Measurements from ENCODE around the gene UEVLD. TPM values are rescaled to one million over a fixed set of nuclear protein-coding genes. Genes with fewer than 3 reads are reported as not detected.

Gene UEVLD
- total RNA-seq, 1 donor from 2014 or later, result 20.1 TPM

- Histone ChIP-seq H3K9ac (ENCODE audit: low read length) (no peak overlapping the region), H3K4me2 (ENCODE audit: low read length) (no peak overlapping the region), H3K79me2 (ENCODE audit: insufficient read depth, low read length) (peaks cover 7% of the 10 kb centered on the region), H3K4me1 (ENCODE audit: insufficient read depth, low read length) (no peaks in the 10 kb centered on the region), H3K9me3 (ENCODE audit: insufficient read depth, low read depth, low read length) (no peaks in the 10 kb centered on the region), H2AFZ (ENCODE audit: low read depth, low read length) (no peak overlapping the region), H4K20me1 (ENCODE audit: insufficient read depth, low read length) (no peaks in the 10 kb centered on the region), H3K27me3 (ENCODE audit: insufficient read depth, low read length) (no peaks in the 10 kb centered on the region), H3K36me3 (ENCODE audit: insufficient read depth, low read length) (peaks cover 13% of the 10 kb centered on the region), H3K4me3 (ENCODE audit: insufficient read depth, low read depth, low read length) (no peak overlapping the region), H3K27ac (ENCODE audit: low read depth, low read length) (no peak overlapping the region)
- FAIRE-seq (no peak), DNase-seq (ENCODE audit: low read depth) (no peak)
- no peaks in the 10 kb centered on the region for H3K4me1 Mint-ChIP-seq (ENCODE audit: low read depth, unreplicated experiment)
- H3K36me3 Mint-ChIP-seq (ENCODE audit: low read depth, unreplicated experiment), result peaks cover 3% of the 10 kb centered on the region
- no peak overlapping the region for H3K4me3 Mint-ChIP-seq (ENCODE audit: unreplicated experiment)
- no peak for TF ChIP-seq EZH2 (IDR thresholded peaks at IDR 0.05; ENCODE audit: insufficient read depth, low read length)
- no peaks in the 10 kb centered on the region for H3K27me3 Mint-ChIP-seq (ENCODE audit: low read depth, unreplicated experiment)
- H3K27ac Mint-ChIP-seq (ENCODE audit: unreplicated experiment), result no peak overlapping the region
- no peaks in the 10 kb centered on the region for H3K9me3 Mint-ChIP-seq (ENCODE audit: unreplicated experiment)
These were observed 9.4 kb downstream of the UEVLD start for GRCh38 chr11:18578975-18579598.

- H3K27me3 Mint-ChIP-seq (ENCODE audit: low read depth, unreplicated experiment), result no peaks in the 10 kb centered on the region
- TF ChIP-seq CTCF (IDR thresholded peaks at IDR 0.05; ENCODE audit: insufficient read depth, low read depth, low read length) (no peak), EZH2 (IDR thresholded peaks at IDR 0.05; ENCODE audit: insufficient read depth, low read length) (no peak)
- Histone ChIP-seq H3K4me3 (ENCODE audit: insufficient read depth, low read depth, low read length) (no peak overlapping the region), H3K79me2 (ENCODE audit: insufficient read depth, low read length) (peaks cover 4% of the 10 kb centered on the region), H3K36me3 (ENCODE audit: insufficient read depth, low read length) (peaks cover 22% of the 10 kb centered on the region), H3K4me1 (ENCODE audit: insufficient read depth, low read length) (no peaks in the 10 kb centered on the region), H2AFZ (ENCODE audit: low read depth, low read length) (no peak overlapping the region), H4K20me1 (ENCODE audit: insufficient read depth, low read length) (no peaks in the 10 kb centered on the region), H3K27ac (ENCODE audit: low read depth, low read length) (no peak overlapping the region), H3K27me3 (ENCODE audit: insufficient read depth, low read length) (no peaks in the 10 kb centered on the region), H3K4me2 (ENCODE audit: low read length) (no peak overlapping the region), H3K9ac (ENCODE audit: low read length) (no peak overlapping the region), H3K9me3 (ENCODE audit: insufficient read depth, low read depth, low read length) (no peaks in the 10 kb centered on the region)
- H3K36me3 Mint-ChIP-seq (ENCODE audit: low read depth, unreplicated experiment), result peaks cover 14% of the 10 kb centered on the region
- H3K9me3 Mint-ChIP-seq (ENCODE audit: unreplicated experiment), result no peaks in the 10 kb centered on the region
- H3K4me3 Mint-ChIP-seq (ENCODE audit: unreplicated experiment), result no peak overlapping the region
- no peaks in the 10 kb centered on the region for H3K4me1 Mint-ChIP-seq (ENCODE audit: low read depth, unreplicated experiment)
- H3K27ac Mint-ChIP-seq (ENCODE audit: unreplicated experiment), result no peak overlapping the region
- FAIRE-seq (no peak), DNase-seq (ENCODE audit: low read depth) (no peak)
These were observed 13.2 kb downstream of the UEVLD start for GRCh38 chr11:18575361-18575760.

- Histone ChIP-seq H4K20me1 (ENCODE audit: insufficient read depth, low read length) (no peaks in the 10 kb centered on the region), H3K9ac (ENCODE audit: low read length) (no peak overlapping the region), H3K4me2 (ENCODE audit: low read length) (no peak overlapping the region), H3K4me3 (ENCODE audit: insufficient read depth, low read depth, low read length) (no peak overlapping the region), H3K27me3 (ENCODE audit: insufficient read depth, low read length) (no peaks in the 10 kb centered on the region), H2AFZ (ENCODE audit: low read depth, low read length) (no peak overlapping the region), H3K4me1 (ENCODE audit: insufficient read depth, low read length) (no peaks in the 10 kb centered on the region), H3K9me3 (ENCODE audit: insufficient read depth, low read depth, low read length) (no peaks in the 10 kb centered on the region), H3K36me3 (ENCODE audit: insufficient read depth, low read length) (peaks cover 11% of the 10 kb centered on the region), H3K27ac (ENCODE audit: low read depth, low read length) (no peak overlapping the region), H3K79me2 (ENCODE audit: insufficient read depth, low read length) (no peaks in the 10 kb centered on the region)
- H3K27ac Mint-ChIP-seq (ENCODE audit: unreplicated experiment), result no peak overlapping the region
- H3K4me1 Mint-ChIP-seq (ENCODE audit: low read depth, unreplicated experiment), result no peaks in the 10 kb centered on the region
- TF ChIP-seq EZH2 (IDR thresholded peaks at IDR 0.05; ENCODE audit: insufficient read depth, low read length) (no peak), CTCF (IDR thresholded peaks at IDR 0.05; ENCODE audit: insufficient read depth, low read depth, low read length) (no peak)
- H3K4me3 Mint-ChIP-seq (ENCODE audit: unreplicated experiment), result no peak overlapping the region
- H3K9me3 Mint-ChIP-seq (ENCODE audit: unreplicated experiment), result no peaks in the 10 kb centered on the region
- FAIRE-seq (no peak), DNase-seq (ENCODE audit: low read depth) (no peak)
- peaks cover 4% of the 10 kb centered on the region for H3K36me3 Mint-ChIP-seq (ENCODE audit: low read depth, unreplicated experiment)
- no peaks in the 10 kb centered on the region for H3K27me3 Mint-ChIP-seq (ENCODE audit: low read depth, unreplicated experiment)
These were observed 21.5 kb downstream of the UEVLD start for GRCh38 chr11:18567081-18567480.

Data from astrocyte (in vitro differentiated cells and primary cell).